OCI-LY3 (cell line): ENCODE data around the gene FGD6.
"Not testable (repeated sequence)": the region's sequence is repeated elsewhere in the genome, so short reads cannot be mapped to it uniquely, and the experiment has no call there.

ENCODE experiments used
- H2AFZ ChIP-seq: fragments of 200-600, 300-600 bp; shearing (Covaris generic); 2 replicates; pipeline ENCODE4 v1.6.0; 2014; ENCODE audit warnings: antibody characterized with exemption, low read depth, low read length
- H3K27ac ChIP-seq: fragments of 200-600, 300-600 bp; sonication (generic); 2 replicates; pipeline ENCODE4 v1.5.1; 2014; ENCODE audit warnings: mild to moderate bottlenecking, low read length, moderate library complexity, mixed read lengths
- H3K27me3 ChIP-seq: fragments of 200-600, 300-600 bp; sonication (generic); 2 replicates; pipeline ENCODE4 v1.6.1; 2014; ENCODE audit warnings: low read depth, low read length, mixed read lengths
- H3K36me3 ChIP-seq: fragments of 200-600, 300-600 bp; sonication (generic); replicated peaks from 2 replicates; pipeline ENCODE3; 2014; ENCODE audit warnings: low read depth, low read length, mixed read lengths
- H3K4me1 ChIP-seq: fragments of 300-600, 200-600 bp; sonication (generic); 2 replicates; pipeline ENCODE4 v1.6.1; 2014; ENCODE audit warnings: low read length, mixed read lengths
- H3K4me2 ChIP-seq: fragments of 200-600, 300-600 bp; sonication (generic); 2 replicates; pipeline ENCODE4 v1.6.1; 2014; ENCODE audit warnings: low read length, mixed read lengths
- H3K4me3 ChIP-seq: fragments of 300-600, 200-600 bp; sonication (generic); 2 replicates; pipeline ENCODE4 v1.5.1; 2014; ENCODE audit warnings: antibody characterized with exemption, mild to moderate bottlenecking, low read length, moderate library complexity
- H3K79me2 ChIP-seq: fragments of 300-600, 200-600 bp; shearing (Covaris generic); 2 replicates; pipeline ENCODE4 v1.6.1; 2014; ENCODE audit warnings: mild to moderate bottlenecking, low read length, mixed read lengths
- H3K9ac ChIP-seq: fragments of 300-600, 200-600 bp; shearing (Covaris generic); 2 replicates; pipeline ENCODE4 v1.6.0; 2014; ENCODE audit warnings: mild to moderate bottlenecking, low read length, moderate library complexity
- H3K9me3 ChIP-seq: fragments of 200-600, 300-600 bp; shearing (Covaris generic); 2 replicates; pipeline ENCODE4 v1.6.1; 2014; ENCODE audit warnings: low read length, mixed read lengths; ENCODE audit not compliant: insufficient read depth
- H4K20me1 ChIP-seq: fragments of 200-600, 300-600 bp; sonication (generic); 2 replicates; pipeline ENCODE4 v1.6.1; 2016; ENCODE audit warnings: low read length, mixed read lengths; ENCODE audit not compliant: insufficient read depth
- EZH2phosphoT487 ChIP-seq: fragments of 200-600 bp; shearing (Covaris generic); IDR thresholded peaks from 2 replicates; pipeline ENCODE4 v1.6.1; 2018; ENCODE audit warnings: antibody characterized with exemption, mixed run types, low read depth
- TF ChIP-seq, protein P1 (sequence below): fragments of 200-600, 300-600 bp; sonication (generic); IDR thresholded peaks from 2 replicates; pipeline ENCODE4 v1.5.1; 2014; ENCODE audit warnings: antibody characterized with exemption, low read length, low read depth

FGD6 gene

DNA sequence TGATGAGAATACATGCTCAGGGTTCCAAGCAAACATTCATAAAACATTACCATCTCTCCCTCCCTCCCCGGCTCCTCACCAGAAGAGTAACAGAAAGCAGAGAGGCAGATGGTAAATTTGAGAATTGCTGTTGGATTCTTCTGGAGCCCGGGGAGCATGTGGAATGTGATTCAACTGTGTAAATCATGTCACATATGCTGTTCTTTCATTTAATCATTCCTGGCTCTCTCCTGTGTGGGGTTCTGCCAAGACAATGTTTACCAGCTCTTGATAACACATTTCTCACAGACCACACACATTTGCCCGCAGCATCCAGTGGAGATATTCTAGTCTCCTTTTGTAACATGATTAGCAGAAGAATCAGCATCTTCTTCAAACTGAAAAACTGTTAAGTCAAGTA lies 120.4 kb downstream of the FGD6 start:
- Histone ChIP-seq H2AFZ (no peak overlapping the region), H3K4me2 (no peak overlapping the region), H3K36me3 (no peaks in the 10 kb centered on the region), H3K9me3 (no peaks in the 10 kb centered on the region), H3K79me2 (no peaks in the 10 kb centered on the region), H4K20me1 (peaks cover 27% of the 10 kb centered on the region; the same call in 1 of the 2 replicates), H3K9ac (no peak overlapping the region), H3K4me3 (no peak overlapping the region), H3K4me1 (no peaks in the 10 kb centered on the region), H3K27me3 (peaks cover 73% of the 10 kb centered on the region), H3K27ac (no peak overlapping the region)
- TF ChIP-seq, protein P1, sequence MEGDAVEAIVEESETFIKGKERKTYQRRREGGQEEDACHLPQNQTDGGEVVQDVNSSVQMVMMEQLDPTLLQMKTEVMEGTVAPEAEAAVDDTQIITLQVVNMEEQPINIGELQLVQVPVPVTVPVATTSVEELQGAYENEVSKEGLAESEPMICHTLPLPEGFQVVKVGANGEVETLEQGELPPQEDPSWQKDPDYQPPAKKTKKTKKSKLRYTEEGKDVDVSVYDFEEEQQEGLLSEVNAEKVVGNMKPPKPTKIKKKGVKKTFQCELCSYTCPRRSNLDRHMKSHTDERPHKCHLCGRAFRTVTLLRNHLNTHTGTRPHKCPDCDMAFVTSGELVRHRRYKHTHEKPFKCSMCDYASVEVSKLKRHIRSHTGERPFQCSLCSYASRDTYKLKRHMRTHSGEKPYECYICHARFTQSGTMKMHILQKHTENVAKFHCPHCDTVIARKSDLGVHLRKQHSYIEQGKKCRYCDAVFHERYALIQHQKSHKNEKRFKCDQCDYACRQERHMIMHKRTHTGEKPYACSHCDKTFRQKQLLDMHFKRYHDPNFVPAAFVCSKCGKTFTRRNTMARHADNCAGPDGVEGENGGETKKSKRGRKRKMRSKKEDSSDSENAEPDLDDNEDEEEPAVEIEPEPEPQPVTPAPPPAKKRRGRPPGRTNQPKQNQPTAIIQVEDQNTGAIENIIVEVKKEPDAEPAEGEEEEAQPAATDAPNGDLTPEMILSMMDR = no peak
- TF ChIP-seq EZH2phosphoT487 = no peak

DNA sequence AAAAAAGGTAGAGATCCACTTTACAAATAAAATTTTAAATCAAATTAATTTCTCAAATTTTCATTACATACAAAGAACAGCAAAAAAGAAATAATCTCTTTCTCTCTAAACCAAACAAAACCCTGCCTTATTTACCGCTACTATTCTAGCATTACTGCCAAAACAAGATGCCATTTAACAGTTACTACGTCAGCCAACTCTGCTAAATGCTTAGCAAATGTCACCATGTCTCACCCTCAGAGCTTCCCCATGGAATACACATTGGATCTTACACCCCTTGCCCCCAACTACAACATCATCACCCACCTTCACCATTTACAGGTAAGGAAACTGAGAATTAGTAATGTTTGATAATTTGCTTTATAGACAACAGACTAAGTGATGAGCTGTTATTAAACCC lies 120.9 kb downstream of the FGD6 start:
- TF ChIP-seq EZH2phosphoT487 = no peak
- TF ChIP-seq, protein P1 = no peak
- no peak overlapping the region for H3K27ac ChIP-seq
- H3K27me3 ChIP-seq = peaks cover 74% of the 10 kb centered on the region
- no peak overlapping the region for H2AFZ ChIP-seq
- H3K79me2 ChIP-seq = no peaks in the 10 kb centered on the region
- H3K36me3 ChIP-seq = no peaks in the 10 kb centered on the region
- no peak overlapping the region for H3K4me2 ChIP-seq
- H4K20me1 ChIP-seq = peaks cover 29% of the 10 kb centered on the region; the same call in 1 of the 2 replicates
- H3K9me3 ChIP-seq = no peaks in the 10 kb centered on the region
- no peak overlapping the region for H3K9ac ChIP-seq
- no peak overlapping the region for H3K4me3 ChIP-seq
- peaks cover under 1% of the 10 kb centered on the region; the same call in 1 of the 2 replicates for H3K4me1 ChIP-seq

GRCh38 chr12:95095866-95096265 lies 121.4 kb downstream of the FGD6 start:
- not testable (repeated sequence) for H3K4me2 ChIP-seq, H3K79me2 ChIP-seq, H3K9ac ChIP-seq, H3K27ac ChIP-seq, H3K36me3 ChIP-seq, H2AFZ ChIP-seq, H3K4me1 ChIP-seq, H3K9me3 ChIP-seq, H3K4me3 ChIP-seq
- Histone ChIP-seq H4K20me1 (peaks cover 33% of the 10 kb centered on the region; the same call in 1 of the 2 replicates), H3K27me3 (peaks cover 76% of the 10 kb centered on the region)

DNA sequence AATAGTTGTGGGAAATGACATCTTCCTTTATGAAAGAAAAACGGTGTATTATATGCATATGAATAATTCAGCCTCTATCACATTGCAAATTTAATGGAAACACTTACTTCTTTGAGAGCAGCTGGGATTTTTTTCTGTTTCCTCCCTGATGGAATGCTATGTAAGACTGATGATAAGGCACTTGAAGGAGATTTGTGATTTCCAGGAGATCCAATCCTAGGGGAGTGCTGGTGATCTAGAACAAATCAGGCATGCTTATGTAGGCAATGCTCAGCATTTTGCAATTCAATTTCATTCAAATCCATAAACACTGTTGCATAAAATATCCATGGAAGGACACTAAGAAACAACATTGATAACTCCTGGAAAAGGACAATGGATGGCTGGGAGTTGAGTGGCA lies 127.8 kb downstream of the FGD6 start:
- Histone ChIP-seq H2AFZ (no peak overlapping the region), H3K36me3 (no peaks in the 10 kb centered on the region), H3K27me3 (peaks cover 69% of the 10 kb centered on the region), H3K79me2 (no peaks in the 10 kb centered on the region), H3K4me3 (no peak overlapping the region), H3K4me2 (no peak overlapping the region; the same call in 1 of the 2 replicates), H4K20me1 (peaks cover 27% of the 10 kb centered on the region; the same call in 1 of the 2 replicates), H3K4me1 (peaks cover 45% of the 10 kb centered on the region), H3K9me3 (no peaks in the 10 kb centered on the region), H3K27ac (no peak overlapping the region), H3K9ac (no peak overlapping the region)
- no peak for TF ChIP-seq EZH2phosphoT487
- TF ChIP-seq, protein P1 = no peak

GRCh38 chr12:95088379-95088778 lies 128.9 kb downstream of the FGD6 start:
- H3K4me2 ChIP-seq = peak overlapping the region; percentile 57
- H4K20me1 ChIP-seq = peaks cover 33% of the 10 kb centered on the region
- TF ChIP-seq EZH2phosphoT487 = peak; percentile 76; the same call in 1 of the 2 replicates
- TF ChIP-seq, protein P1 = no peak
- no peak overlapping the region for H3K9ac ChIP-seq
- no peaks in the 10 kb centered on the region for H3K79me2 ChIP-seq
- H3K4me1 ChIP-seq = peaks cover 45% of the 10 kb centered on the region
- H2AFZ ChIP-seq = no peak overlapping the region
- no peaks in the 10 kb centered on the region for H3K9me3 ChIP-seq
- H3K36me3 ChIP-seq = no peaks in the 10 kb centered on the region
- H3K27ac ChIP-seq = no peak overlapping the region
- peak overlapping the region; percentile 48 for H3K4me3 ChIP-seq
- peaks cover 77% of the 10 kb centered on the region for H3K27me3 ChIP-seq
